HEK293 (cell line): ENCODE results near the gene SOWAHD.

Experiments
- CTCF ChIA-PET: fragments of 350-600 bp; formaldehyde crosslinking; extraction: SDS; loops from one replicate; lab custom pipeline; 2021; ENCODE audit warnings: antibody characterized with exemption; lab: Yijun Ruan, JAX
- POLR2A ChIA-PET: fragments of 300-600 bp; formaldehyde crosslinking; extraction: SDS; loops from one replicate; lab custom pipeline; 2020; ENCODE audit warnings: antibody characterized with exemption, inconsistent platforms; lab: Yijun Ruan, JAX
- H3K27ac ChIP-seq: fragments of 200-500 bp; sonication (Bioruptor generic); 2 replicates; pipeline ENCODE4 v1.5.1; 2014; ENCODE audit warnings: low read depth, low read length, control low read depth, inconsistent platforms; ENCODE audit errors: extremely low read depth
- H3K36me3 ChIP-seq, 2 experiments: fragments of 200-500 bp in 1 of 2; sonication (Bioruptor generic) in 1 of 2; 1 replicate in 1 of 2; 2 replicates in 1 of 2; pipeline ENCODE4 v1.5.1; 2014 to 2017; ENCODE audit warnings: inconsistent platforms in 2 of 2, low read length in 2 of 2; ENCODE audit not compliant: control insufficient read depth in 2 of 2, insufficient read depth in 1 of 2
- H3K4me1 ChIP-seq: fragments of 200-500 bp; sonication (Bioruptor generic); 2 replicates; pipeline ENCODE4 v1.5.1; 2014; ENCODE audit warnings: mild to moderate bottlenecking, low read length, inconsistent platforms; ENCODE audit not compliant: control insufficient read depth, insufficient read depth
- H3K4me3 ChIP-seq: 2 replicates; pipeline ENCODE4 v1.5.1; 2011; ENCODE audit warnings: low read depth, mild to moderate bottlenecking, control low read depth, low read length, moderate library complexity
- H3K9me3 ChIP-seq: fragments of 200-500 bp; sonication (Bioruptor generic); 2 replicates; pipeline ENCODE4 v1.5.1; 2014; ENCODE audit warnings: low read depth, low read length, inconsistent platforms; ENCODE audit not compliant: control insufficient read depth, insufficient read depth
- BCL6B ChIP-seq: fragments of 450-650 bp; formaldehyde crosslinking; IDR thresholded peaks from 2 replicates; pipeline ENCODE4 v1.5.1; 2017; ENCODE audit warnings: missing biosample characterization, missing genetic modification characterization
- ELK4 ChIP-seq: IDR thresholded peaks from 2 replicates; pipeline ENCODE4 v1.6.1; 2011; ENCODE audit warnings: mild to moderate bottlenecking, low read depth, low read length, borderline replicate concordance
- KLF1 ChIP-seq: fragments of 450-650 bp; formaldehyde crosslinking; IDR thresholded peaks from 2 replicates; pipeline ENCODE4 v1.5.1; 2016; ENCODE audit warnings: missing biosample characterization, missing genetic modification characterization
- KLF8 ChIP-seq: fragments of 450-650 bp; formaldehyde crosslinking; IDR thresholded peaks from 2 replicates; pipeline ENCODE4 v1.5.1; 2016; ENCODE audit warnings: missing biosample characterization, missing genetic modification characterization
- PBX3 ChIP-seq: sonication (generic); formaldehyde crosslinking; IDR thresholded peaks from 2 replicates; pipeline ENCODE4 v1.8.1; 2022; ENCODE audit warnings: mild to moderate bottlenecking, moderate library complexity, missing genetic modification reagents
- TRIM28 ChIP-seq: IDR thresholded peaks from 2 replicates; pipeline ENCODE4 v1.6.1; 2011; ENCODE audit warnings: low read length, control low read depth, borderline replicate concordance
- ZBTB11 ChIP-seq: fragments of 450-650 bp; formaldehyde crosslinking; conservative IDR thresholded peaks from 2 replicates; pipeline ENCODE4 v1.5.1; 2016; ENCODE audit warnings: low read depth, missing biosample characterization, missing genetic modification characterization
- ZBTB44 ChIP-seq: fragments of 450-650 bp; IDR thresholded peaks from 2 replicates; pipeline ENCODE4 v1.5.1; 2018; ENCODE audit warnings: missing biosample characterization, mild to moderate bottlenecking, missing genetic modification characterization
- ZEB2 ChIP-seq: fragments of 450-650 bp; formaldehyde crosslinking; IDR thresholded peaks from 2 replicates; pipeline ENCODE4 v1.5.1; 2016; ENCODE audit warnings: missing biosample characterization, missing genetic modification characterization
- ZNF121 ChIP-seq: fragments of 450-650 bp; formaldehyde crosslinking; IDR thresholded peaks from 2 replicates; pipeline ENCODE4 v1.5.1; 2016; ENCODE audit warnings: missing biosample characterization, missing genetic modification characterization
- ZNF140 ChIP-seq: fragments of 450-650 bp; formaldehyde crosslinking; IDR thresholded peaks from 2 replicates; pipeline ENCODE4 v1.5.1; 2016; ENCODE audit warnings: missing biosample characterization, missing genetic modification characterization
- ZNF239 ChIP-seq: fragments of 450-650 bp; formaldehyde crosslinking; IDR thresholded peaks from 2 replicates; pipeline ENCODE4 v1.5.1; 2016; ENCODE audit warnings: missing biosample characterization, missing genetic modification characterization
- ZNF350 ChIP-seq: fragments of 450-650 bp; formaldehyde crosslinking; IDR thresholded peaks from 2 replicates; pipeline ENCODE4 v1.5.0; 2017; ENCODE audit warnings: missing biosample characterization, mild to moderate bottlenecking, missing genetic modification characterization
- ZNF529 ChIP-seq: fragments of 450-650 bp; formaldehyde crosslinking; IDR thresholded peaks from 2 replicates; pipeline ENCODE4 v1.5.1; 2017; ENCODE audit warnings: missing genetic modification characterization, missing biosample characterization; ENCODE audit not compliant: insufficient replicate concordance
- ZNF549 ChIP-seq: fragments of 450-650 bp; IDR thresholded peaks from 2 replicates; pipeline ENCODE4 v1.5.1; 2018; ENCODE audit warnings: missing biosample characterization, missing genetic modification characterization, mild to moderate bottlenecking, inconsistent platforms, moderate library complexity
- ZNF600 ChIP-seq: fragments of 450-650 bp; formaldehyde crosslinking; IDR thresholded peaks from 2 replicates; pipeline ENCODE4 v1.5.1; 2016; ENCODE audit warnings: missing biosample characterization, missing genetic modification characterization
- ZNF621 ChIP-seq: fragments of 450-650 bp; formaldehyde crosslinking; IDR thresholded peaks from 2 replicates; pipeline ENCODE4 v1.5.1; 2017; ENCODE audit warnings: missing biosample characterization, missing genetic modification characterization
- ZNF623 ChIP-seq: fragments of 450-650 bp; formaldehyde crosslinking; IDR thresholded peaks from 2 replicates; pipeline ENCODE4 v1.5.1; 2016; ENCODE audit warnings: missing biosample characterization, missing genetic modification characterization
- ZNF664 ChIP-seq: fragments of 450-650 bp; formaldehyde crosslinking; IDR thresholded peaks from 2 replicates; pipeline ENCODE4 v1.5.1; 2016; ENCODE audit warnings: missing biosample characterization, missing genetic modification characterization
- ZSCAN5A ChIP-seq: fragments of 450-650 bp; formaldehyde crosslinking; IDR thresholded peaks from 2 replicates; pipeline ENCODE4 v1.5.1; 2016; ENCODE audit warnings: missing biosample characterization, missing genetic modification characterization

Gene SOWAHD

GRCh38 chrX:119735467-119735866 is 22.9 kb upstream of the SOWAHD start:
- POLR2A ChIA-PET: no interaction called here
- H3K9me3 ChIP-seq: no peaks in the 10 kb centered on the region
- H3K27ac ChIP-seq: no peak overlapping the region
- no peaks in the 10 kb centered on the region for H3K36me3 ChIP-seq
- TF ChIP-seq ZBTB44 (tag by site-specific recombination) (no peak), ZNF623 (no peak), ZNF621 (no peak), ZNF664 (no peak), ZNF350 (no peak), ZNF121 (tag by site-specific recombination) (no peak), KLF8 (no peak), ZBTB11 (tag by site-specific recombination) (no peak), PBX3 (CRISPR knock-in tag) (no peak), ELK4 (no peak), BCL6B (tag by site-specific recombination) (no peak), ZNF239 (tag by site-specific recombination) (no peak), ZNF140 (no peak), KLF1 (tag by site-specific recombination) (no peak), ZNF549 (tag by site-specific recombination) (no peak), ZEB2 (tag by site-specific recombination) (no peak), ZNF600 (no peak), ZNF529 (tag by site-specific recombination) (no peak), ZSCAN5A (no peak), TRIM28 (no peak)
- H3K4me3 ChIP-seq: no peak overlapping the region
- H3K4me1 ChIP-seq: no peaks in the 10 kb centered on the region
- CTCF ChIA-PET: interaction anchor here (0.7 to 1.6 kb wide), 3 partner anchors 9 to 45 kb away, joined by 4 to 6 read pairs (median 6); no protein-coding TSS in a partner anchor
